ENCODE data around the gene PPARA.

PPARA gene

GRCh38 chr22:46203601-46203980, 53.3 kb downstream of the PPARA start:
- no peak for DNase-seq (ENCODE audit: low read depth in 2 of 2)

- no peak for DNase-seq (ENCODE audit: low read depth in 2 of 2)
Measured at GRCh38 chr22:46209262-46209661, 58.9 kb downstream of the PPARA start.

- no peak for DNase-seq (ENCODE audit: low read depth in 2 of 2)
Measured at GRCh38 chr22:46212195-46212594, 61.9 kb downstream of the PPARA start.

- no peak for DNase-seq (ENCODE audit: low read depth in 2 of 2)
Measured at GRCh38 chr22:46213052-46213451, 62.7 kb downstream of the PPARA start.

- DNase-seq (ENCODE audit: low read depth in 2 of 2): no peak
Measured at GRCh38 chr22:46214149-46214548, 63.8 kb downstream of the PPARA start.

GRCh38 chr22:46214616-46215015, 64.3 kb downstream of the PPARA start:
- DNase-seq (ENCODE audit: low read depth in 2 of 2): no peak

- no peak for DNase-seq (ENCODE audit: low read depth in 2 of 2)
Measured at GRCh38 chr22:46219636-46220035, 69.3 kb downstream of the PPARA start.

- no peak for DNase-seq (ENCODE audit: low read depth in 2 of 2)
Measured at GRCh38 chr22:46220921-46221320, 70.6 kb downstream of the PPARA start.

- no peak for DNase-seq (ENCODE audit: low read depth in 2 of 2)
Measured at GRCh38 chr22:46224044-46224897, 73.9 kb downstream of the PPARA start.

GRCh38 chr22:46224898-46225290, 74.6 kb downstream of the PPARA start:
- DNase-seq (ENCODE audit: low read depth in 2 of 2): no peak

- DNase-seq (ENCODE audit: low read depth in 2 of 2): no peak
Measured at GRCh38 chr22:46225631-46226030, 75.3 kb downstream of the PPARA start.

GRCh38 chr22:46226577-46226976, 76.3 kb downstream of the PPARA start:
- DNase-seq (ENCODE audit: low read depth in 2 of 2): no peak

GRCh38 chr22:46229701-46230100, 79.4 kb downstream of the PPARA start:
- no peak for DNase-seq (ENCODE audit: low read depth in 2 of 2)

- no peak for DNase-seq (ENCODE audit: low read depth in 2 of 2)
Measured at GRCh38 chr22:46230262-46230901, 80.1 kb downstream of the PPARA start.

- DNase-seq (ENCODE audit: low read depth in 2 of 2): no peak
Measured at GRCh38 chr22:46233231-46233630, 82.9 kb downstream of the PPARA start.

GRCh38 chr22:46234969-46235368, 84.6 kb downstream of the PPARA start:
- DNase-seq (ENCODE audit: low read depth in 2 of 2): no peak

- no peak for DNase-seq (ENCODE audit: low read depth in 2 of 2)
Measured at GRCh38 chr22:46237453-46238124, 87.3 kb downstream of the PPARA start.

- no peak for DNase-seq (ENCODE audit: low read depth in 2 of 2)
Measured at GRCh38 chr22:46238541-46238940, 88.2 kb downstream of the PPARA start.

GRCh38 chr22:46239261-46240048, 89.1 kb downstream of the PPARA start:
- no peak for DNase-seq (ENCODE audit: low read depth in 2 of 2)

GRCh38 chr22:46240073-46240472, 89.7 kb downstream of the PPARA start:
- DNase-seq (ENCODE audit: low read depth in 2 of 2): no peak

- DNase-seq (ENCODE audit: low read depth in 2 of 2): no peak
Measured at GRCh38 chr22:46240506-46240905, 90.2 kb downstream of the PPARA start.

- no peak for DNase-seq (ENCODE audit: low read depth in 2 of 2)
Measured at GRCh38 chr22:46240907-46241306, 90.6 kb downstream of the PPARA start.
